Measurements from ENCODE around the gene KDM1B.

DNA sequence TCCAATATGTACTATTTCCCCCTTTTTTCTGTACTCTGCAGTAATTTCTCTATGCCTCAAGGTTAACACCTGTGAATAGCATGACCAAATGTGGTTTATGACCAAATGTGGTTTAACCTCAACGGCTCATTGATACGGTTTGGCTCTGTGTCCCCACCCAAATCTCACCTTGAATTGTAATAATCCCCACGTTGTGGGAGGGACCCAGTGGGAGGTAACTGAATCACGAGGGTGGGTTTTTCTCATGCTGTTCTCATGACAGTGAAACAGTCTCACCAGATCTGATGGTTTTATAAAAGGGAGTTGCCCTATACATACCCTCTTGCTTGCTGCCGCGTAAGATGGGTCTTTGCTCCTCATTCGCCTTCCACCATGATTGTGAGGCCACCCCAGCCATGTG is 90.4 kb downstream of the KDM1B start:
- TF ChIP-seq EZH2 (IDR thresholded peaks at IDR 0.05; ENCODE audit: borderline replicate concordance, low read depth, low read length, poor library complexity, severe bottlenecking) (no peak), CTCF (conservative IDR thresholded peaks at IDR 0.05; ENCODE audit: low read depth, low read length) (no peak)

All from A673 (cell line).